CD4-positive, alpha-beta memory T cell (primary cell): Measurements from ENCODE around the gene CBLIF. TPM values are rescaled to one million over a fixed set of nuclear protein-coding genes. Genes with fewer than 3 reads are reported as not detected.
"Not testable (repeated sequence)": the region's sequence is repeated elsewhere in the genome, so short reads cannot be mapped to it uniquely, and the experiment has no call there.

Experiments used
- CTCF ChIA-PET: fragments of 350-600 bp; sonication (Branson Sonifier 250); formaldehyde crosslinking; loops from one replicate; lab custom pipeline; 2021; ENCODE audit warnings: inconsistent platforms; ENCODE audit not compliant: partially characterized antibody; lab: Charles Lee
- POLR2A ChIA-PET: fragments of 350-600 bp; sonication (Branson Sonifier 250); formaldehyde crosslinking; loops from one replicate; lab custom pipeline; 2021; ENCODE audit not compliant: partially characterized antibody; lab: Charles Lee
- DNase-seq, 5 donors: peaks; one replicate each; pipeline versions ENCODE4 v3.0.0 to v3.0.0-alpha.2; 2020 to 2022; ENCODE audit warnings: mixed read lengths in 1 of 5
- H3K27ac ChIP-seq: one replicate; pipeline ENCODE4 v1.7.0; 2013; ENCODE audit warnings: low read depth, low read length
- H3K27me3 ChIP-seq: 2 replicates; pipeline ENCODE4 v1.7.0; 2013; ENCODE audit warnings: mild to moderate bottlenecking, low read length, moderate library complexity; ENCODE audit not compliant: insufficient read depth
- H3K36me3 ChIP-seq: 2 replicates; pipeline ENCODE4 v1.7.0; 2013; ENCODE audit warnings: mild to moderate bottlenecking, low read length, moderate library complexity; ENCODE audit not compliant: insufficient read depth
- H3K4me1 ChIP-seq: 2 replicates; pipeline ENCODE4 v1.7.0; 2013; ENCODE audit warnings: mild to moderate bottlenecking, low read length, moderate library complexity; ENCODE audit not compliant: insufficient read depth
- H3K4me3 ChIP-seq, 2 donors: one replicate each; pipeline ENCODE4 v1.7.0; 2013; ENCODE audit warnings: low read length in 2 of 2, mild to moderate bottlenecking in 1 of 2
- H3K9me3 ChIP-seq, 2 donors: one replicate each; pipeline ENCODE4 v1.7.0; 2013; ENCODE audit warnings: low read length in 2 of 2, control low read depth in 1 of 2; ENCODE audit not compliant: control insufficient read depth in 1 of 2
- H3K27ac Mint-ChIP-seq, 7 donors: one replicate each; pipeline ENCODE4 v1.8.0; 2020 to 2021; ENCODE audit warnings: mixed read lengths in 7 of 7, mild to moderate bottlenecking in 6 of 7, inconsistent platforms in 3 of 7, moderate library complexity in 3 of 7
- H3K27me3 Mint-ChIP-seq, 2 donors: one replicate each; pipeline ENCODE4 v1.8.0; 2020 to 2021; ENCODE audit warnings: mixed read lengths in 2 of 2
- H3K36me3 Mint-ChIP-seq, 2 donors: one replicate each; pipeline ENCODE4 v1.8.0; 2020 to 2021; ENCODE audit warnings: mixed read lengths in 2 of 2, inconsistent platforms in 1 of 2, mild to moderate bottlenecking in 1 of 2
- H3K4me1 Mint-ChIP-seq, 4 donors: one replicate each; pipeline ENCODE4 v1.8.0; 2020 to 2021; ENCODE audit warnings: mixed read lengths in 4 of 4, mild to moderate bottlenecking in 1 of 4
- H3K4me3 Mint-ChIP-seq, 8 donors: one replicate each; pipeline ENCODE4 v1.8.0; 2020 to 2021; ENCODE audit warnings: mixed read lengths in 8 of 8, mild to moderate bottlenecking in 7 of 8, moderate library complexity in 6 of 8, inconsistent platforms in 3 of 8
- H3K9me3 Mint-ChIP-seq, 8 donors: one replicate each; pipeline ENCODE4 v1.8.0; 2020 to 2021; ENCODE audit warnings: mixed read lengths in 8 of 8, mild to moderate bottlenecking in 5 of 8, inconsistent platforms in 3 of 8, moderate library complexity in 1 of 8
- intact Hi-C: fragments of 100-400 bp; cut with micrococcal nuclease; formaldehyde crosslinking; loops from one replicate; pipeline ENCODE4 v1.15.1; 2023
- polyA plus RNA-seq, 2 donors: library from polyadenylated mRNA; unstranded; fragments of 300-500 nt; fragmentation: Illumina TruSeq; gene quantifications; one replicate each; pipeline ENCODE4 v1.2.3, GENCODE V29; 2021
- total RNA-seq, 2 experiments: library from RNA; stranded (reverse); gene quantifications; one replicate each; pipeline ENCODE4 v1.2.3, GENCODE V29; 2021

Gene CBLIF
- total and polyA plus RNA-seq, 4 experiments from 2014 or later = not detected

DNA sequence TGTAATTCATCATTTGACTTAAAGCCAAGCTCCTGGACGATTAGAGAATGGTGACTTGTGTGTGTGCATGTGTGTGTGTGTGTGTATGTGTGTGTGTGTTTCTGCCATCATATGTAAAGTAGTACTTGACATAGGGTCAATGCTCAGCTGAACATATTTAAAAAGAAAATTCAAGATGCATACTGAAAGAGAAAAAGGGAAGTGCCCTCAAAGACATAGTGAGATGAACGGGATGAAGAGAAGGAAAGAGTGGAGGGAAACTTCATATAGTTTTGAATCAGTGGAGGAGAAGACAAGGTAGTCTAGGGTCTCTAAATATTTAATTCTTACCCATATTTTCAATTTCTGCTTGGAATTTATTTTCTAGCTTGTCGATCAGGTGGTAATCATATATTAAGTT, 17.0 kb upstream of the CBLIF start:
- H3K9me3 ChIP-seq = no peaks in the 10 kb centered on the region
- Mint-ChIP-seq H3K27ac (no peak overlapping the region), H3K9me3 (peaks cover 0 to 4% (median 0%) of the 10 kb centered on the region in 8 donors), H3K27me3 (peaks cover 0 to 3% of the 10 kb centered on the region in 2 donors), H3K4me3 (no peak overlapping the region), H3K4me1 (peaks cover 10 to 24% (median 20%) of the 10 kb centered on the region in 4 donors), H3K36me3 (no peaks in the 10 kb centered on the region)
- no peaks in the 10 kb centered on the region for H3K27me3 ChIP-seq
- H3K4me1 ChIP-seq = peaks cover 15% of the 10 kb centered on the region
- no peak overlapping the region for H3K27ac ChIP-seq
- H3K4me3 ChIP-seq = no peak overlapping the region
- ChIA-PET POLR2A (no interaction called here), CTCF (no interaction called here)
- no peaks in the 10 kb centered on the region for H3K36me3 ChIP-seq
- DNase-seq = no peak
- intact Hi-C loops = no loop called here

GRCh38 chr11:59859673-59860072, 14.4 kb upstream of the CBLIF start:
- Histone ChIP-seq H3K9me3 (no peaks in the 10 kb centered on the region), H3K36me3 (no peaks in the 10 kb centered on the region), H3K4me3 (no peak overlapping the region), H3K27ac (no peak overlapping the region), H3K4me1 (peaks cover 16% of the 10 kb centered on the region), H3K27me3 (no peaks in the 10 kb centered on the region)
- intact Hi-C loops = no loop called here
- DNase-seq = no peak
- Mint-ChIP-seq H3K9me3 (no peaks in the 10 kb centered on the region), H3K4me1 (peaks cover 13 to 35% (median 22%) of the 10 kb centered on the region in 4 donors), H3K27ac (peak overlapping the region in 1 of 7 donors; percentile 20), H3K27me3 (no peaks in the 10 kb centered on the region), H3K4me3 (no peak overlapping the region), H3K36me3 (no peaks in the 10 kb centered on the region)
- ChIA-PET CTCF (interaction anchor here (1.0 kb wide), 1 partner anchor 13 kb away, joined by 3 read pairs; no protein-coding TSS in a partner anchor), POLR2A (interaction anchor here (1.4 kb wide), 1 partner anchor 49 kb away, joined by 4 read pairs; the partner anchor contains the start of gene MRPL16)

DNA sequence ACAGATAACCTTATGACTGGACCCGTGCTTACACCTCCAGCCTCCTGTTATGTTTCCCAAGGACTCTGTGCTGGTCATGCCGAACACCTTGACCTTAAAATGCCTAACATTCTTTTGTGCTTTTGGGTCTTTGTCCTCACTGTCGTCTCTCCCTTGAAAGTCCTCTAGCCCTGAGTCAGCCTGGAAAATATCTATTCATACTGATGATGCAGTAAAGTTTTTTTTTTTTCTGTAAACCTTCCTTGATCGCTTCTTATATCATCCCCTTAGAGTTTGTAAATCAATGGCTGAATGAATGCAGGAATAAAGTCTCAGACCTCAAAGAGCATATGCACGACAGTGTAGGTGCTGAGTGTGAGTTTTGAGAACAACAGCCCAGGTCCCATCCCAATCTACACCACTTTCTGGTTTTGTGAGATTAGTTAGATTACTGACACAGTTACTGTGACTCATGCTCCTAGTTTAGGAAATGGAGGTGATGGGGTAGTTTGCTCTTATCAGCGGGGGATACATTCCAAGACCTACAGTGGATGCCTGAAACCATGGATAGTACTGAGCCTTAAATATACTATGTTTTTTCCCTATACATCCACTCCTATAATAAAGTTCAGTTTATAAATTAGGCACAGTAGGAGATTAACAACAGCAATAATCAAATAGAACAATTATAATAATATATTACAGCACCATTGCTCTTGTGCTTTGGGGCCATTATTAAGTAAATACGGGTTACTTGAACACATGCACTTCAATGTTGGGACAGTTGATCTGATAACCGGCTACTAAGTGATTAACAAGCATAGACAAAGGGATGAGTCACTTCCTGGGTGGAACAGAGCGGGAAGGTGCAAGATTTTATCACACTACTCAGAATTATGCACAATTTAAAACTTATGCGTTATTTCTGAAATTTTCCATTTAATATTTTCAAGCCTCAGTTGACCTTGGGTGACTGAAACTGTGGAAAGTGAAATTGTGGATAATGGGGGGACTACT, 12.4 kb upstream of the CBLIF start:
- H3K4me1 Mint-ChIP-seq = peaks cover 13 to 35% (median 22%) of the 10 kb centered on the region in 4 donors
- Histone ChIP-seq H3K4me3 (no peak overlapping the region), H3K4me1 (peaks cover 16% of the 10 kb centered on the region), H3K27ac (no peak overlapping the region), H3K27me3 (no peaks in the 10 kb centered on the region), H3K9me3 (no peaks in the 10 kb centered on the region), H3K36me3 (no peaks in the 10 kb centered on the region)
- peak overlapping the region in 7 of 8 donors; percentile 0 to 64 (median 35) for H3K4me3 Mint-ChIP-seq
- H3K27me3 Mint-ChIP-seq = no peaks in the 10 kb centered on the region
- CTCF ChIA-PET = interaction anchor here (1.2 kb wide), 1 partner anchor 35 kb away, joined by 3 read pairs; no protein-coding TSS in a partner anchor
- intact Hi-C loops = loop anchor here (1.0 kb wide), 1 partner anchor 34 kb away; no protein-coding TSS in a partner anchor
- peak in 4 of 5 donors; percentile 1 to 67 (median 12) for DNase-seq
- H3K36me3 Mint-ChIP-seq = no peaks in the 10 kb centered on the region
- POLR2A ChIA-PET = no interaction called here
- H3K9me3 Mint-ChIP-seq = no peaks in the 10 kb centered on the region
- peak overlapping the region in 5 of 7 donors; percentile 14 to 83 (median 62) for H3K27ac Mint-ChIP-seq

- peaks cover 13 to 35% (median 22%) of the 10 kb centered on the region in 4 donors for H3K4me1 Mint-ChIP-seq
- H3K27ac Mint-ChIP-seq = no peak overlapping the region
- no peaks in the 10 kb centered on the region for H3K9me3 Mint-ChIP-seq
- DNase-seq = no peak
- no peak overlapping the region for H3K27ac ChIP-seq
- no peaks in the 10 kb centered on the region for H3K36me3 Mint-ChIP-seq
- ChIA-PET POLR2A (no interaction called here), CTCF (no interaction called here)
- intact Hi-C loops = no loop called here
- no peaks in the 10 kb centered on the region for H3K27me3 ChIP-seq
- no peaks in the 10 kb centered on the region for H3K27me3 Mint-ChIP-seq
- no peak overlapping the region for H3K4me3 ChIP-seq
- H3K4me1 ChIP-seq = peaks cover 16% of the 10 kb centered on the region
- no peaks in the 10 kb centered on the region for H3K9me3 ChIP-seq
- no peaks in the 10 kb centered on the region for H3K36me3 ChIP-seq
- H3K4me3 Mint-ChIP-seq = no peak overlapping the region
These were observed 9.6 kb upstream of the CBLIF start for GRCh38 chr11:59854871-59855270.

- H3K27me3 Mint-ChIP-seq, H3K36me3 Mint-ChIP-seq, H3K4me3 ChIP-seq, H3K4me1 ChIP-seq, H3K27ac Mint-ChIP-seq, CTCF ChIA-PET, H3K27ac ChIP-seq, H3K9me3 ChIP-seq, H3K4me1 Mint-ChIP-seq, POLR2A ChIA-PET, H3K9me3 Mint-ChIP-seq, intact Hi-C loops, H3K27me3 ChIP-seq, DNase-seq, H3K4me3 Mint-ChIP-seq, H3K36me3 ChIP-seq: not testable (repeated sequence)
These were observed 6.1 kb upstream of the CBLIF start for GRCh38 chr11:59851416-59851815.

GRCh38 chr11:59849551-59849950, 4.3 kb upstream of the CBLIF start:
- H3K4me3 Mint-ChIP-seq, intact Hi-C loops, H3K36me3 ChIP-seq, CTCF ChIA-PET, DNase-seq, H3K27me3 Mint-ChIP-seq, H3K27ac Mint-ChIP-seq, H3K4me3 ChIP-seq, H3K9me3 ChIP-seq, H3K27ac ChIP-seq, POLR2A ChIA-PET, H3K4me1 ChIP-seq, H3K36me3 Mint-ChIP-seq, H3K9me3 Mint-ChIP-seq, H3K4me1 Mint-ChIP-seq, H3K27me3 ChIP-seq: not testable (repeated sequence)

GRCh38 chr11:59849129-59849528, 3.8 kb upstream of the CBLIF start:
- no peaks in the 10 kb centered on the region for H3K36me3 ChIP-seq
- H3K9me3 ChIP-seq = no peaks in the 10 kb centered on the region
- POLR2A ChIA-PET = no interaction called here
- Mint-ChIP-seq H3K36me3 (no peaks in the 10 kb centered on the region), H3K27me3 (peaks cover 0 to 2% of the 10 kb centered on the region in 2 donors), H3K27ac (peak overlapping the region in 1 of 7 donors; percentile 20), H3K4me3 (no peak overlapping the region), H3K4me1 (no peaks in the 10 kb centered on the region), H3K9me3 (no peaks in the 10 kb centered on the region)
- H3K4me3 ChIP-seq = no peak overlapping the region
- CTCF ChIA-PET = no interaction called here
- DNase-seq = no peak
- H3K27ac ChIP-seq = no peak overlapping the region
- H3K4me1 ChIP-seq = no peaks in the 10 kb centered on the region
- intact Hi-C loops = no loop called here
- H3K27me3 ChIP-seq = no peaks in the 10 kb centered on the region
